HG03039 (cell line): Measurements from ENCODE around the gene KPNA4.
A peak's percentile ranks its signal among the peaks of the same experiment; 100 is the strongest.
"Not testable (repeated sequence)": the region's sequence is repeated elsewhere in the genome, so short reads cannot be mapped to it uniquely, and the experiment has no call there.

Source experiments
- ATAC-seq: cut with Tn5 transposase; IDR thresholded peaks from one replicate; pipeline ENCODE4 v1.9.1; 2021; ENCODE audit warnings: mild to moderate bottlenecking, moderate library complexity; ENCODE audit not compliant: unreplicated experiment

The KPNA4 gene

DNA sequence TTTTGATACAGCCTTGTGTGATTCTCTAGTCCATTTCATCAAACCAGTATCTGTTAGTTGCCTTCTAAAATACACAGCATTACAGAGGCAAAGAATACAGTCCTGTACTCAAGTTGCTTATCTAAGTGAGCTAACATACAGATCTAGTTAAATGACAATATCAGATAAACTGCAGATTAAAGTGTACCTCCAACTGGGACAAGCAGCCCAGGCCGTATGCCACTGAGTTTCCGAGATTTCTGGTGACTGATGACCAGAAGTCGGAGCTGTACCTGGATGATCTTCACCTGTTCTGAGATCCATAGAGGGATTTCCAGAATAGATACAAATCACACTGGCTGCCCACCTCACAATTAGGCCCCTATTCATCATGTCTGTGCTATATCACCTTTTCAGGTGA lies 109.5 kb downstream of the KPNA4 start:
- ATAC-seq: no peak

- no peak for ATAC-seq
Measured at GRCh38 chr3:160454995-160455394, 110.4 kb downstream of the KPNA4 start.

DNA sequence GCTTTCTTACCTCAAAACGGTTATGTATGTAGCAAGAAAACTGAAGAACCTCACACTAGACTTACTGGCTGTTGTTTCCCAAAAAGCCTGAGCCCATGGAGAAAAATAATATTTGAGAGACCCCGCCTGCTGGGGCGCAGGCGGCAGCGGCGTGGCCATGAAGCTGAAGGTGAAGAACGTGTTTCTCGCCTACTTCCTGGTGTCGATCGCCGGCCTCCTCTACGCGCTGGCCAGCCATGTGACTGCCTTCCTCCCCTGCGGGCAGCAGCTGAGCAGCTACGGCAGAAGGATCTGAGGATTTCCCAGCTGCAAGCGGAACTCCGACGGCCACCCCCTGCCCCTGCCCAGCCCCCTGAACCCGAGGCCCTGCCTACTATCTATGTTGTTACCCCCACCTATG lies 113.1 kb downstream of the KPNA4 start:
- not testable (repeated sequence) for ATAC-seq

DNA sequence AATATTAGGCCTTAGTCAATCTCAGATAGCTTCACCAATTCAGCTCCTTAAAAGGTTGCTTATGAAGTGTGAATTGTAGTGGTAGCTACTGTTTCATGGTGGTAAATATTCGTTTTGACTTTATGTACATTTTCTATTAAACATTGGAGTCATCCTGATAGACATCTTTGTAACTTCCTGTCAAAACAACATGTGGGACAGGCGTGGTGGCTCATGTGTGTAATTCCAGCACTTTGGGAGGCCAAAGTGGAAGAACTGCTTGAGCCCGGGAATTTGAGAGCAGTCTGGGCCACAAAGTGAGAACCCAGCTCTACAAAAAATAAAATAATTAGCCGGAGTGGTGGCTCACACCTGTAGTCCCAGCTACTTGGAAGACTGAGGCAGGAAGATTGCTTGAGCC lies 113.8 kb downstream of the KPNA4 start:
- no peak for ATAC-seq

DNA sequence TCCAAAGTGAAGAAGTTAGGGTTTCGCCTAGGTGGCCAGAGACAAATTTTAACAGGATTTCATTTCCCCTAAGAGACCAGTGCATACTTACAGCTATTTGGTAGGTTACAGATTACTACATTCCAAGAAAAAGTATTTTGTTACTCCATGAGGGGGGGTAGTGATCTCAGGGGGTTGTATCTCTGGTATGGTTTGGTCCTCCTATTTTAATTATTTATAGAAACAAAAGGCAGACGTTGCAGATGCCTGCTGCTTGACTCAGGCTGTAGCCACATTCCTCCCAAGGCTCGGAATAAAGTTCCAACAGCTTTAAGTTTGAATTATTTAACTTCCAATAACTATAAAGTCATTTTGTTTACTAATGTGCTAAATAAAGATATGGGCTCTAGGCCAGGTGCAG lies 114.5 kb downstream of the KPNA4 start:
- no peak for ATAC-seq

GRCh38 chr3:160449636-160450598 lies 115.5 kb downstream of the KPNA4 start, which contains the start of gene TRIM59:
TSS of gene TRIM59 (minus strand) at chr3:160449786. CDS start at chr3:160439183, 10,603 bp downstream.
- ATAC-seq: peak; percentile 94

GRCh38 chr3:160448845-160449635 lies 116.3 kb downstream of the KPNA4 start:
- ATAC-seq: peak; percentile 40

- no peak for ATAC-seq
Measured at GRCh38 chr3:160447544-160447943, 117.8 kb downstream of the KPNA4 start.

DNA sequence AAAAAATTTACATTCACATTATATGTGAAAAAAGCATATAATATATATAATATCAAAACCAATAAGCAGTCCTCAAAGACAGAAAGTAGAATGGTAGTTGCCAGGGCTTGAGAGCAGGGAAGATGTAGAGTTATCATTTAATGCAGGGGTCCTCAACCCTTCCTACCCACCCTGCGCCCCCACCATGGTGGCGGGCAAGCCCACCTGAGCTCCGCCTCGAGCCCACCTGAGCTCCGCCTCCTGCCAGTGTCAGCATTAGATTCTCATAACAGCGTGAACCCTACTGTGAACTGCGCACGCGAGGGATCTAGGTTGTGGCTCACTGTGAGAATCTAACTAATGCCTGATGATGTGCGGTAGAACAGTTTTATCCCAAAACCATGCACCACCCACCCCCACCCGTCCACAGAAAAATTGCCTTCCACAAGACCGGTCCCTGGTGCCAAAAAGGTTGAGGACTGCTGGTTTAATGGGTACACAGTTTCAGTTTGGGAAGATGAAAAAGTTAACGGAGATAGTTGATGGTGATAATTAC lies 118.8 kb downstream of the KPNA4 start:
- ATAC-seq: no peak

- no peak for ATAC-seq
Measured at GRCh38 chr3:160445854-160446253, 119.5 kb downstream of the KPNA4 start.
